ENCODE measurements around the gene HEG1. TPM values are rescaled to one million over a fixed set of nuclear protein-coding genes. Genes with fewer than 3 reads are reported as not detected.

The HEG1 gene
- total and polyA plus RNA-seq, 2 of the 13 experiments (the other 11 are each of a cell fraction or from before 2014, with no cell fraction given), result 10.7 to 18.2 TPM

- TF ChIP-seq ZC3H13 (CRISPR knock-in tag; IDR thresholded peaks at IDR 0.05), result 0 out of 2 replicates have a peak, but pooled peaks have one; percentile 49
Observed at GRCh38 chr3:124967964-124968363, 87.8 kb downstream of the HEG1 start (continued).

GRCh38 chr3:124966521-124967445, 89.0 kb downstream of the HEG1 start:
- Histone ChIP-seq H3K4me2 (ENCODE audit: low read depth, low read length) (no peak overlapping the region), H3K9me3 (ENCODE audit: low read length) (no peaks in the 10 kb centered on the region), H3K4me1 (ENCODE audit: insufficient read depth, low read length) (peaks cover 50% of the 10 kb centered on the region), H3K27ac (ENCODE audit: extremely low read length, insufficient read depth, low read length) (no peak overlapping the region), H3K79me2 (ENCODE audit: insufficient read depth, low read length) (no peaks in the 10 kb centered on the region), H3K27me3 (ENCODE audit: control insufficient read depth in 1 of 2, insufficient read depth in 2 of 2, low read length in 2 of 2) (no peaks in the 10 kb centered on the region), H3K36me3 (replicated peaks in 1 of 2; ENCODE audit: control insufficient read depth in 1 of 2, insufficient read depth in 2 of 2, low read length in 2 of 2) (peaks cover 7 to 19% of the 10 kb centered on the region in 2 experiments; a peak in 4 of 5 replicates), H3K9ac (ENCODE audit: insufficient read depth, low read depth, low read length) (no peak overlapping the region), H3K4me3 (replicated peaks in 1 of 3; ENCODE audit: insufficient read depth in 1 of 3, low read depth in 2 of 3, low read length in 3 of 3) (no peak overlapping the region), H4K20me1 (ENCODE audit: insufficient read depth, low read length) (no peaks in the 10 kb centered on the region), H2AFZ (ENCODE audit: low read length) (no peak overlapping the region)
- ChIA-PET POLR2A (no interaction called here), CTCF (ENCODE audit: low intra/inter-chr PET ratio, low total read pairs) (no interaction called here)
- TF ChIP-seq RBM22 (optimal IDR thresholded peaks at IDR 0.05; ENCODE audit: low read length) (peak; percentile 54), MAFK (conservative IDR thresholded peaks at IDR 0.05 in 1 of 2, IDR thresholded peaks at IDR 0.05 in 1 of 2; ENCODE audit: low read length in 2 of 2) (0 out of 4 replicates have a peak, but pooled peaks of 1 of the 2 experiments have one; percentile 12), ZKSCAN1 (IDR thresholded peaks at IDR 0.05; ENCODE audit: low read length) (no peak)
- FAIRE-seq (no peak), ATAC-seq (no peak), DNase-seq (ENCODE audit: low spot score) (no peak)
- BruUV-seq (replicated peaks), result no TSS peak
- in situ Hi-C loops (cut with HindIII; ENCODE audit: extremely low pct_ligation_motif_present, low pct_unique_long_range_greater_than_20kb), result no loop called here
- 96% methylated on average over 6 of the region's 7 CpGs for WGBS (ENCODE audit: low lambda C conversion rate)
- intact Hi-C loops (cut with micrococcal nuclease; ENCODE audit: unreplicated experiment), result no loop called here

GRCh38 chr3:124965413-124965812, 90.4 kb downstream of the HEG1 start:
- peaks cover 5 to 18% of the 10 kb centered on the region in 2 experiments; a peak in 4 of 5 replicates for H3K36me3 ChIP-seq (replicated peaks in 1 of 2; ENCODE audit: control insufficient read depth in 1 of 2, insufficient read depth in 2 of 2, low read length in 2 of 2)
- H3K27ac ChIP-seq (ENCODE audit: extremely low read length, insufficient read depth, low read length), result no peak overlapping the region
- no TSS peak for BruUV-seq (replicated peaks)
- in situ Hi-C loops (cut with HindIII; ENCODE audit: extremely low pct_ligation_motif_present, low pct_unique_long_range_greater_than_20kb) (no loop called here), intact Hi-C loops (cut with micrococcal nuclease; ENCODE audit: unreplicated experiment) (no loop called here)
- no peak overlapping the region for H3K4me3 ChIP-seq (replicated peaks in 1 of 3; ENCODE audit: insufficient read depth in 1 of 3, low read depth in 2 of 3, low read length in 3 of 3)
- FAIRE-seq, result no peak
- H3K79me2 ChIP-seq (ENCODE audit: insufficient read depth, low read length), result no peaks in the 10 kb centered on the region
- CTCF ChIA-PET (ENCODE audit: low intra/inter-chr PET ratio, low total read pairs), result no interaction called here
- POLR2A ChIA-PET, result no interaction called here
- no peak for ATAC-seq
- no peak overlapping the region for H3K4me2 ChIP-seq (ENCODE audit: low read depth, low read length)
- no peaks in the 10 kb centered on the region for H3K9me3 ChIP-seq (ENCODE audit: low read length)
- no peaks in the 10 kb centered on the region for H4K20me1 ChIP-seq (ENCODE audit: insufficient read depth, low read length)
- H3K9ac ChIP-seq (ENCODE audit: insufficient read depth, low read depth, low read length), result no peak overlapping the region
- no peaks in the 10 kb centered on the region for H3K27me3 ChIP-seq (ENCODE audit: control insufficient read depth in 1 of 2, insufficient read depth in 2 of 2, low read length in 2 of 2)
- WGBS (ENCODE audit: low lambda C conversion rate), result 62% methylated on average over 1 of the region's 1 CpG
- no peak for TF ChIP-seq TARDBP (CRISPR knock-in tag; IDR thresholded peaks at IDR 0.05)
- 0 out of 2 replicates have a peak, but pooled peaks have one; percentile 25 for TF ChIP-seq FOSL2 (CRISPR knock-in tag; IDR thresholded peaks at IDR 0.05)
- peaks cover 50% of the 10 kb centered on the region for H3K4me1 ChIP-seq (ENCODE audit: insufficient read depth, low read length)
- DNase-seq (ENCODE audit: low spot score), result no peak
- no peak overlapping the region for H2AFZ ChIP-seq (ENCODE audit: low read length)

All from HepG2 (cell line).